ENCODE results near the gene FBXO7. TPM values are rescaled to one million over a fixed set of nuclear protein-coding genes. Genes with fewer than 3 reads are reported as not detected.

The FBXO7 gene
- total and polyA plus RNA-seq, 9 of the 15 experiments (the other 6 are each of a cell fraction or from before 2014, with no cell fraction given), result 34.0 to 162 (median 85.2) TPM

GRCh38 chr22:32482708-32483107, 8.1 kb downstream of the FBXO7 start (continued):
- TF ChIP-seq SMARCA4 (IDR thresholded peaks at IDR 0.05) (peak; percentile 77), SMARCC2 (IDR thresholded peaks at IDR 0.05; ENCODE audit: low read depth) (0 out of 2 replicates have a peak, but pooled peaks have one; percentile 35), ARID1B (IDR thresholded peaks at IDR 0.05) (peak; percentile 89), TAF1 (IDR thresholded peaks at IDR 0.05; ENCODE audit: control insufficient read depth, extremely low read depth, insufficient read depth, low read length, severe bottlenecking) (no peak), FOSL1 (tag; conservative IDR thresholded peaks at IDR 0.05) (peak; percentile 65), FUS (optimal IDR thresholded peaks at IDR 0.05; ENCODE audit: low read depth, low read length) (no peak), SMARCB1 (IDR thresholded peaks at IDR 0.05; ENCODE audit: insufficient read length, low read depth) (peak; percentile 62), CREM (IDR thresholded peaks at IDR 0.05; ENCODE audit: low read depth) (0 out of 2 replicates have a peak, but pooled peaks have one; percentile 10), AFF4 (CRISPR knock-in tag; IDR thresholded peaks at IDR 0.05) (no peak), KLF16 (IDR thresholded peaks at IDR 0.05) (peak; percentile 63; the same call in 1 of the 2 replicates), NCOR1 (IDR thresholded peaks at IDR 0.05) (peak; percentile 74)
